Skin epidermis (tissue), 12 donors: ENCODE measurements around the gene DHX16.

Experiments
- H3K27ac ChIP-seq, 21 experiments: fragments of 200-600 bp; sonication (generic) in 11 of 21; one replicate each; pipeline ENCODE4 v1.5.0; 2020; ENCODE audit warnings: mild to moderate bottlenecking in 3 of 21, inconsistent platforms in 2 of 21, moderate library complexity in 2 of 21
- H3K4me3 ChIP-seq, 7 experiments: fragments of 200-600 bp; sonication (generic) in 2 of 7; one replicate each; pipeline ENCODE4 v1.5.0; 2020; ENCODE audit warnings: inconsistent platforms in 2 of 7, mild to moderate bottlenecking in 2 of 7, moderate library complexity in 1 of 7

Gene DHX16

GRCh38 chr6:30703011-30703410 lies 30.2 kb upstream of the DHX16 start:
- H3K27ac ChIP-seq: no peak overlapping the region
- no peak overlapping the region for H3K4me3 ChIP-seq

- H3K4me3 ChIP-seq: no peak overlapping the region
- H3K27ac ChIP-seq: no peak overlapping the region
Observed at GRCh38 chr6:30700340-30700739, 27.5 kb upstream of the DHX16 start.

GRCh38 chr6:30696432-30696831 lies 23.6 kb upstream of the DHX16 start:
- Histone ChIP-seq H3K4me3 (no peak overlapping the region), H3K27ac (no peak overlapping the region)

GRCh38 chr6:30691208-30691847 lies 18.5 kb upstream of the DHX16 start:
- peak overlapping the region; percentile 48 to 61 (median 56) for H3K4me3 ChIP-seq
- peak overlapping the region in 19 of 21 experiments; percentile 12 to 100 (median 97) for H3K27ac ChIP-seq

- Histone ChIP-seq H3K4me3 (peak within 1 kb of the TSS; percentile 48 to 61 (median 56)), H3K27ac (peak within 1 kb of the TSS in 20 of 21 experiments; percentile 12 to 100 (median 98))
Observed at GRCh38 chr6:30690403-30691207, 17.8 kb upstream of the DHX16 start, which contains the start of gene NRM. NRM (minus strand) TSS chr6:30690984; CDS start chr6:30690974, 10 bp downstream.

GRCh38 chr6:30689985-30690384 lies 17.2 kb upstream of the DHX16 start:
- peak overlapping the region in 20 of 21 experiments; percentile 12 to 100 (median 98) for H3K27ac ChIP-seq

GRCh38 chr6:30689022-30689865 lies 16.4 kb upstream of the DHX16 start:
- peak overlapping the region in 20 of 21 experiments; percentile 34 to 100 (median 98) for H3K27ac ChIP-seq
- no peak overlapping the region for H3K4me3 ChIP-seq

More at GRCh38 chr6:30689985-30690384, 17.2 kb upstream of the DHX16 start:
- H3K4me3 ChIP-seq: peak overlapping the region; percentile 48 to 61 (median 56)

GRCh38 chr6:30688569-30688968 lies 15.8 kb upstream of the DHX16 start:
- Histone ChIP-seq H3K27ac (peak overlapping the region; percentile 6 to 100 (median 98)), H3K4me3 (peak overlapping the region in 5 of 7 experiments; percentile 72 to 86 (median 74))

GRCh38 chr6:30687659-30688431 lies 15.0 kb upstream of the DHX16 start:
- H3K4me3 ChIP-seq: peak overlapping the region; percentile 51 to 86 (median 74)
- peak overlapping the region; percentile 80 to 100 (median 98) for H3K27ac ChIP-seq

GRCh38 chr6:30686908-30687658 lies 14.3 kb upstream of the DHX16 start:
- Histone ChIP-seq H3K4me3 (peak overlapping the region; percentile 51 to 86 (median 74)), H3K27ac (peak overlapping the region; percentile 94 to 100 (median 98))

- Histone ChIP-seq H3K4me3 (peak within 1 kb of the TSS; percentile 51 to 86 (median 74)), H3K27ac (peak within 1 kb of the TSS; percentile 94 to 100 (median 98))
Observed at GRCh38 chr6:30686009-30686907, 13.5 kb upstream of the DHX16 start, which contains the start of gene PPP1R18. PPP1R18 (minus strand) TSS chr6:30686645; CDS start chr6:30686018, 627 bp downstream.

- Histone ChIP-seq H3K4me3 (peak overlapping the region; percentile 51 to 86 (median 74)), H3K27ac (peak overlapping the region; percentile 81 to 100 (median 98))
Observed at GRCh38 chr6:30685157-30686008, 12.6 kb upstream of the DHX16 start.

- peak overlapping the region; percentile 51 to 86 (median 74) for H3K4me3 ChIP-seq
Observed at GRCh38 chr6:30684386-30685156, 11.8 kb upstream of the DHX16 start.

GRCh38 chr6:30683980-30684338 lies 11.2 kb upstream of the DHX16 start:
- H3K4me3 ChIP-seq: peak overlapping the region; percentile 51 to 86 (median 74)
- H3K27ac ChIP-seq: peak overlapping the region; percentile 81 to 100 (median 98)

More at GRCh38 chr6:30684386-30685156, 11.8 kb upstream of the DHX16 start:
- peak overlapping the region; percentile 81 to 100 (median 98) for H3K27ac ChIP-seq
